GM19043 (cell line): ENCODE measurements around the gene JUNB.
"Not testable (repeated sequence)": the region's sequence is repeated elsewhere in the genome, so short reads cannot be mapped to it uniquely, and the experiment has no call there.

Experiments used
- ATAC-seq: cut with Tn5 transposase; IDR thresholded peaks from one replicate; pipeline ENCODE4 v1.9.1; 2021; ENCODE audit warnings: low read depth; ENCODE audit not compliant: unreplicated experiment

JUNB gene

GRCh38 chr19:12802267-12803106, 11.2 kb downstream of the JUNB start:
- ATAC-seq = no peak

- ATAC-seq = no peak
Observed at GRCh38 chr19:12804051-12804450, 12.8 kb downstream of the JUNB start.

- ATAC-seq = no peak
Observed at GRCh38 chr19:12806242-12807081, 15.2 kb downstream of the JUNB start, which contains the start of gene RNASEH2A. RNASEH2A (plus strand) TSS chr19:12806584; CDS start chr19:12806674, 90 bp downstream.

- ATAC-seq = no peak
Observed at GRCh38 chr19:12815088-12815487, 23.8 kb downstream of the JUNB start.

GRCh38 chr19:12817188-12817587, 25.9 kb downstream of the JUNB start:
- not testable (repeated sequence) for ATAC-seq

- not testable (repeated sequence) for ATAC-seq
Observed at GRCh38 chr19:12817810-12818209, 26.5 kb downstream of the JUNB start.

DNA sequence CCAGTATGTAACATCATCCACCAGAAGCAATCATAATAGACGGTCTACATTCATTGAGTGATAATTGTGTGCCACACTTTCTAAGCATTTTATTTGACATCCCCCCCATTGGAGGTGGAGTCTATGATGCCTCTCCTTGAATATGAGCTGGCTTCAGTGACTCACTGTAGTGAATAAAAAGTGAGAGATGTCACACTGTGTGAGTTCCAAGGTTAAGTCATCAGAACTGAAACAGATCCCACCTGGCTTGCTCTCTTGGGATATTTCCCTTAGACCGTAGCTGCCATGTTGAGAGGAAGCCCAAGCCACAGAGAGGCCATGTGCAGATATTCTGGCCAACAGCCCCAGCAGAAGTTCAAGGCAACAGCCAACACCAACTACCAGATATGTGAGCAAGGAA, 30.5 kb downstream of the JUNB start:
- ATAC-seq = no peak

DNA sequence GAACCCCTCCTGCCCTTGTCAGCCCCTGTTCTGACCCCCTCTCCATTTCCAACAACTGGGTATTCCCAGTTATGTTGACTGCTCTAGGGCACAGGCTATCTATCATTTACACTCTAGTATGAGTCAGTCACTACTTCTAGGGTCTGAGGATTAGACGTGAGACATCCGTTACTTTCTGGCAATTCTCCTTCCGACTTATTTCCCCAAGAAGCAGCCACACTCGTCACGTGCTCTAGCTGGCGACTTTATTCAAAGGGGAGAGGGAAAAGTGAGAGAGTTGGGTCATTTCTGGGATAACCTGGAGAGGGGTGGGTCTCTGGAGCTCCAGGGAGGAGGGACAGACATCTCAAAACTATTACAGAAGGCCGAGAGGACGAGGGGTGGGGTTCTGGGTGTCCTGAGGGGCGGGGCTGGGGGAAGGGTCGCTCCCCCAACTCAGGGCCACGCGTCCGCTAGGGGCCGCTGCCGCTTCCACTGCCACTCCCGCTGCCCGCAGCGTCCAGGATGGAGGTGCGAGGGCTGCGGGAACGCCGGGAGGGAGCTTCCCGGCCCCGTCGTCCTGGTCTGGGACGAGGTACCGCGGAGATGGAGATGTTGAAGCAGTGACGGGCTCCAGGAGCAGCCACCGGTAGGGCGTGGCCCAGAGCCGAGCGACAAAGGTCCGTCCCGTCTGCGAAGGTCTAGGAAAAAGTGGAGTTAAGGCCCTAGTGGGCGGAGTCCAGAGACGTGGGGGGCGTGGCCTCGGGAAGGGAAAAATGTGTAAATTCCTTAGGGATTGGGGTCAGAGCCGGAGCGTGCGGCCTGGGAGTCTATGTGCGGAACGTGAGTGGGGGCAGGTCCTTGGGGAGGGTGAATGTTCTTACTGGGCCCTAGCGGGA, 34.2 kb downstream of the JUNB start:
- no peak for ATAC-seq

GRCh38 chr19:12828494-12828893, 37.2 kb downstream of the JUNB start:
- ATAC-seq = no peak

DNA sequence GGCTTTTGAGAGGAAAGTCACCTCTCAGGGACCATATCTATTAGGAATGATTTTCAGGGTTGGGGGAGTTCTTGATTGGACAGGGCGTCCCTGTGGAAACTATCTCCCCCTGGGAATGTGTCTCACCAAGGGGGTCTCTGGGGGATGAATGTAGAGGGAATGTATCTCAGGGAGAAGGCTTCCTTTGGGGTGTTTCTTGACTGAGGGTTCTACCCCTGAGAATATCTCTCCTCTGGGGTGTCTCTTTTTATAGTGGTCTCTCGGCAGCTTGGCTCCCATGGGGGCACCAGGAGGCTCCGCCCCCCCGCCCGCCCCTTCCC, 42.1 kb downstream of the JUNB start:
- no peak for ATAC-seq

GRCh38 chr19:12833738-12834565, 42.7 kb downstream of the JUNB start:
- ATAC-seq = no peak

DNA sequence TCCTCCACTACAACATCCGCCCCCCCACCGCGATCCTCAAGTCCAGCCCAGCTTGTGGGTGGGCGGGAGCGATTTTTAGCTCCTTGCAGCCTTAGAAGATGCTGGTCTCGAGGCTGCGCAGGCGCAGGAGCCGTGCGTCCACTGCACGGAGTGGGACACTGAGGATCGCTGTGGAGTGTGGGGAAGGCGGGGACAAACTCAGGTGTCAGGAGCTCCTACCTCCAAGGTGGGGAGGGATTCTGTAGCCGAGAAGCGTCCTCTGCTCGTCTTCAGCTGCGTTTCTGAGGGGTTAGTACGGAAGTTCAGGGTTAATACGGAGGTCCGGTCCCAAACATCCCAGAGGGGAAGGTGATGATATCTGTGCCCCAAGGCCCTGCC, 43.3 kb downstream of the JUNB start, which contains the start of gene RTBDN:
RTBDN (minus strand) TSS at position 14 of the 378 bp plus-strand sequence. CDS start 4,600 bp downstream, outside the sequence.
- ATAC-seq = no peak

DNA sequence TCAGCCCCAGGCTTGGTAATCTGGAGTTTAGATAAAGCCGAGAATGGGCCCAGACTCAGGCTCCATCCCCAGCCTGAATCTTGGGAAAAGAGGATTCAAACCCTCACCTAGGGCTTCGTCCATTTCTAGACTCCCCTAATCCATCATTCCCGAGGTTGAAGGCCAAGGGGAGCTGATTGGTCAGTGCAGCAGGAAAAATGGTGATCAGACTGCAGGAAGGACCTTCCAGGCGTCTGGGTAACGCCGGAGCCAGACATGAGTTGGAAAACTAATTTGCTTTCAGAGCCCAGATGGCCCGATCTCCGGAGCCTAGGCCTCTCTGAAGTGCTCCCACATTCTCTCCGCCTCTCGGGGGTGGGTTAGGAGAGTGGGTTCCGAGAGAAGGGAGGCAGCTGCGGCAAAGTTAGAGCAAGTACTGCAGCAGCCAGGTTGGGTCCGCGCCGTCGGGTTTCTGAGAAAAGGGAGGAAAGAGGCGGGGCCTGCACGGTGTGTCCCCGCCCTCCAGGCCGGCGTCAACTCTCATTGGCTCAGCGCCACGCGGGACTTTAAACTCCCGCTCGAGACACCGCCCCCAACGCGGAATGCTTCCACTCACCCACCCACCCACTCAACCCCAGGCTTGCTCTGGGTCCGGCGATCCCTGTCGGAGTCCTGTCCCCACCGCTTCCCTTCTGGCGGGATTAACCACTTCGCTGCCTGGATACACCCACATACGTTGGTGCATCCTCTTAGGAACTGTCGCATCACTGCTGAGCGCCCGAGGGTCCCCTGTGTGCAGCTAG, 43.9 kb downstream of the JUNB start:
- ATAC-seq = no peak

DNA sequence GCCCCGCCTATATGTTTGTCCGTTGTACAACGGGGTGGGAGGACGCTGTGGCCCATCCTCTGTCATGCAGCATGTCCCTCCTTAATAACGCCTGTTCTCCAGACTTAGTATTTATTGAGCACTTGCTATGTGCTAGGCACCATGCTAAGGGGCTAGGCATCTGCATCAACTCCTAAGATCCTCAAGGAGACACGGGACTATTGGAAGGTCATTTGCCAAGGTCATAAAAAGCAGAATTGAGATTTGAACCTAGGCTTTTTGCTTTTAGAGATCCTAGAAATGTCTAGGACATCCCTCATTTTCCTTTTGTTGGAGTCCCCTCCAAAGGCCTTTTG, 45.2 kb downstream of the JUNB start:
- no peak for ATAC-seq

GRCh38 chr19:12837225-12837624, 45.9 kb downstream of the JUNB start:
- no peak for ATAC-seq

DNA sequence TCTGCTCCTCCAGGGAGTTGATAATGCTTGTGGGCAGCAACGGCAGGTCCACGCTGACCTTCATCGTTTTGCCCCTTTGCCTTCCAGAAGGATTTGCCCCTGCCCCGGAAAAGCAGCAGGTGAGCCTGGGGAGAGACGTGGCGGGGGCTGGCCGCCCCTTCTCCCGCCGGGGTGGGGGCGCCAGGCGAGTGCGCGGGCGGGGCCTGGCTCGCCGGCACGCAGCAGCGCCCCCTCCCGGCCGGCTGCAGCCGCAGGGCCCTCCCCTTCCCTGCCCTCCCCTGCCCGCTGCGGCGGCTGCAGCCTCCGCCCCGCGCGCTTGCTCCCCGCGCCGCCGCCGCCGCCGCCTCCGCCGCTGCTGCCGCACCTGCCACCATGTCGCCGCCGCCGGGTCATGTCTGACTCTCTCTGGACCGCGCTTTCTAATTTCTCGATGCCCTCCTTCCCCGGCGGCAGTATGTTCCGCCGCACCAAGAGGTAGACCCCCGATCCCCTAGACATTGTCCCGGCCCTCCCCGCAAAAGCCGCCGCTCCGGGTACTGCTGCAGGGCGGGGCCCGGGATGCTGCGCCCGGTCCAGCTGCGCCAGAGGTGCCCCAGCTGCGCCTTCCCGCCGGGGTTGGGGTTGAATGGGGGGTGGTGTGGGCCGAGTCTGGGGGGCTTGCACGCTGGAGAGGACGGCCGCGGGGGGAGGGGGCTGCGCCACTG, 47.0 kb downstream of the JUNB start, which contains the start of gene MAST1:
MAST1 (plus strand) TSS at position 334 of the 704 bp plus-strand sequence; CDS start at position 392, 58 bp downstream.
- ATAC-seq = no peak

GRCh38 chr19:12838886-12839756, 47.8 kb downstream of the JUNB start:
- ATAC-seq = no peak
